ENCODE data around the gene GPR17.

The GPR17 gene

GRCh38 chr2:127638361-127639110, 7.4 kb upstream of the GPR17 start:
- Histone ChIP-seq H3K9ac (ENCODE audit: low read length) (no peak overlapping the region), H3K4me3 (ENCODE audit: insufficient read depth, low read length, poor library complexity, severe bottlenecking) (no peak overlapping the region), H3K36me3 (ENCODE audit: low read length) (no peaks in the 10 kb centered on the region), H3K4me2 (ENCODE audit: low read depth, low read length, poor library complexity, severe bottlenecking) (no peak overlapping the region), H3K9me2 (replicated peaks; ENCODE audit: insufficient read depth, low read length) (no peaks in the 10 kb centered on the region), H4K20me1 (ENCODE audit: low read depth, low read length) (no peaks in the 10 kb centered on the region), H3K79me2 (ENCODE audit: insufficient read depth, low read length) (no peaks in the 10 kb centered on the region), H3F3A (ENCODE audit: insufficient read depth) (no peaks in the 10 kb centered on the region), H3K27me3 (ENCODE audit: low read length) (no peaks in the 10 kb centered on the region), H3K27ac (ENCODE audit: low read depth, low read length) (no peak overlapping the region), H3K9me3 (ENCODE audit: insufficient read depth, low read length) (no peaks in the 10 kb centered on the region), H2AFZ (ENCODE audit: low read depth, low read length, severe bottlenecking) (no peak overlapping the region)
- TF ChIP-seq EZH2phosphoT487 (conservative IDR thresholded peaks at IDR 0.05; ENCODE audit: low read length) (no peak), CTCF (IDR thresholded peaks at IDR 0.05; ENCODE audit: insufficient read depth, low read length, poor library complexity, severe bottlenecking) (no peak)

GRCh38 chr2:127639111-127639474, 6.9 kb upstream of the GPR17 start:
- Histone ChIP-seq H4K20me1 (ENCODE audit: low read depth, low read length) (no peaks in the 10 kb centered on the region), H3K36me3 (ENCODE audit: low read length) (no peaks in the 10 kb centered on the region), H3K4me2 (ENCODE audit: low read depth, low read length, poor library complexity, severe bottlenecking) (no peak overlapping the region), H2AFZ (ENCODE audit: low read depth, low read length, severe bottlenecking) (no peak overlapping the region), H3K9me2 (replicated peaks; ENCODE audit: insufficient read depth, low read length) (no peaks in the 10 kb centered on the region), H3K79me2 (ENCODE audit: insufficient read depth, low read length) (no peaks in the 10 kb centered on the region), H3K27me3 (ENCODE audit: low read length) (no peaks in the 10 kb centered on the region), H3K9ac (ENCODE audit: low read length) (no peak overlapping the region), H3K4me3 (ENCODE audit: insufficient read depth, low read length, poor library complexity, severe bottlenecking) (no peak overlapping the region), H3F3A (ENCODE audit: insufficient read depth) (no peaks in the 10 kb centered on the region), H3K9me3 (ENCODE audit: insufficient read depth, low read length) (no peaks in the 10 kb centered on the region), H3K27ac (ENCODE audit: low read depth, low read length) (no peak overlapping the region)
- no peak for TF ChIP-seq CTCF (IDR thresholded peaks at IDR 0.05; ENCODE audit: insufficient read depth, low read length, poor library complexity, severe bottlenecking)

- H3K9ac ChIP-seq (ENCODE audit: low read length): no peak overlapping the region
- H3K79me2 ChIP-seq (ENCODE audit: insufficient read depth, low read length): no peaks in the 10 kb centered on the region
- H3K27me3 ChIP-seq (ENCODE audit: low read length): no peaks in the 10 kb centered on the region
- no peak overlapping the region for H2AFZ ChIP-seq (ENCODE audit: low read depth, low read length, severe bottlenecking)
- no peak overlapping the region for H3K27ac ChIP-seq (ENCODE audit: low read depth, low read length)
- no peak overlapping the region for H3K4me2 ChIP-seq (ENCODE audit: low read depth, low read length, poor library complexity, severe bottlenecking)
- H4K20me1 ChIP-seq (ENCODE audit: low read depth, low read length): no peaks in the 10 kb centered on the region
- TF ChIP-seq EZH2phosphoT487 (conservative IDR thresholded peaks at IDR 0.05; ENCODE audit: low read length) (no peak), CTCF (IDR thresholded peaks at IDR 0.05; ENCODE audit: insufficient read depth, low read length, poor library complexity, severe bottlenecking) (no peak)
- H3K9me2 ChIP-seq (replicated peaks; ENCODE audit: insufficient read depth, low read length): no peaks in the 10 kb centered on the region
- H3K4me3 ChIP-seq (ENCODE audit: insufficient read depth, low read length, poor library complexity, severe bottlenecking): no peak overlapping the region
- no peaks in the 10 kb centered on the region for H3K9me3 ChIP-seq (ENCODE audit: insufficient read depth, low read length)
- no peaks in the 10 kb centered on the region for H3K36me3 ChIP-seq (ENCODE audit: low read length)
- no peaks in the 10 kb centered on the region for H3F3A ChIP-seq (ENCODE audit: insufficient read depth)
Measured at GRCh38 chr2:127640082-127641072, 5.6 kb upstream of the GPR17 start.

Measured in SU-DHL-6 (cell line).